Measurements from ENCODE around the gene HK1. TPM values are rescaled to one million over a fixed set of nuclear protein-coding genes. Genes with fewer than 3 reads are reported as not detected.

The HK1 gene
- total RNA-seq, 1 donor from 2014 or later: 88.8 TPM

- Mint-ChIP-seq H3K36me3 (ENCODE audit: low read depth) (peaks cover 5% of the 10 kb centered on the region), H3K27me3 (ENCODE audit: low read depth) (no peaks in the 10 kb centered on the region), H3K27ac (ENCODE audit: unreplicated experiment) (no peak overlapping the region), H3K4me3 (no peak overlapping the region), H3K4me1 (peaks cover 33% of the 10 kb centered on the region), H3K9me3 (no peaks in the 10 kb centered on the region)
- TF ChIP-seq CTCF (conservative IDR thresholded peaks at IDR 0.05): no peak
- DNase-seq (ENCODE audit: low read depth, low spot score): no peak
Observed at GRCh38 chr10:69352569-69353264, 74.4 kb downstream of the HK1 start.

DNA sequence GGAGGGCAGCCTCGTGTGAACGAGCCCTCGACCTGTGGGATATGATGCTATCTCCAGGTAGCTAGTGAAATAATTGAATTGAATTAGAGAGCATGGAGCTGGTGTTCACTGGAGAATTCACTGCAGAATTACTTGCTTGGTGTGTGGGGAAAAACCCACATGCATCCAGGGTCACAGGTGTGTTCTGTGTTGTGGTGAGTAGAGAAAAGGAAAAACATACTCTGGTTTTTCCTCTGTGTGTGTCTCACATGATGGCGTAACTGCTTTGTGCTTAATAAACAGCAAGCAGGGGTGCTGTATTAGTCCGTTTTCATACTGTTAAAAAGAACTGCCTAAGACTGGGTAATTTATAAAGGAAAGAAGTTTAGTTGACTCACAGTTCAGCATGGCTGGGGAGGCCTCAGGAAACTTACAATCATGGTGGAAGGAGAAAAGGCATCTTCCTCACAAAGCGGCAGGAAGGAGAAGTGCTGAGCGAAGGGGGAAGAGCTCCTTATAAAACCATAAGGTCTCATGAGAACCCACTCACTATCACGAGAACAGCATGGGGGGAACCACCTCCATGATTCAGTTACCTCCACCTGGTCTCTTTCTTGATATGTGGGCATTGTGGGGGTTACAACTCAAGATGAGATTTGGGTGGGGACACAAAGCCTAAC lies 75.8 kb downstream of the HK1 start:
- no peak overlapping the region for H3K4me3 Mint-ChIP-seq
- H3K36me3 Mint-ChIP-seq (ENCODE audit: low read depth): peaks cover 5% of the 10 kb centered on the region
- DNase-seq (ENCODE audit: low read depth, low spot score): no peak
- no peak for TF ChIP-seq CTCF (conservative IDR thresholded peaks at IDR 0.05)
- no peak overlapping the region for H3K27ac Mint-ChIP-seq (ENCODE audit: unreplicated experiment)
- H3K4me1 Mint-ChIP-seq: peaks cover 19% of the 10 kb centered on the region
- no peaks in the 10 kb centered on the region for H3K9me3 Mint-ChIP-seq
- H3K27me3 Mint-ChIP-seq (ENCODE audit: low read depth): no peaks in the 10 kb centered on the region

DNA sequence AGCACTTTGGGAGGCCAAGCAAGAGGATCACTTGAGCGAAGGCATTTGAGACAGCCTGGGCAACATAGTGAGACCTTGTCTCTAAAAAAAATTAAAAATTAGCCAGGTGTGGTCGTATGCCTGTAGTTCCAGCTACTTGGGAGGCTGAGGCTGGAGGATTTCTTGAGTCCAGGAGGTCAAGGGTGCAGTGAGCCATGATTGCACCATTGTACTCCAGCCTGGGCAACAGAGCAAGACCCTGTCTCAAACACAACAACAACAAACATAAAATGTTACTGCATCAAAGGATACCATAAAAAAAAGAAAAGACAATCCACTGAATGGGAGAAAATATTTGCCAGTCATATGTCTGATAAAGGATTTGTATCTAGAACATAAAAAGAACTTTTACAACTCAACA lies 77.9 kb downstream of the HK1 start:
- no peaks in the 10 kb centered on the region for H3K36me3 Mint-ChIP-seq (ENCODE audit: low read depth)
- no peak for TF ChIP-seq CTCF (conservative IDR thresholded peaks at IDR 0.05)
- no peaks in the 10 kb centered on the region for H3K27me3 Mint-ChIP-seq (ENCODE audit: low read depth)
- H3K4me3 Mint-ChIP-seq: no peak overlapping the region
- no peaks in the 10 kb centered on the region for H3K9me3 Mint-ChIP-seq
- H3K27ac Mint-ChIP-seq (ENCODE audit: unreplicated experiment): no peak overlapping the region
- H3K4me1 Mint-ChIP-seq: peaks cover 17% of the 10 kb centered on the region
- no peak for DNase-seq (ENCODE audit: low read depth, low spot score)

DNA sequence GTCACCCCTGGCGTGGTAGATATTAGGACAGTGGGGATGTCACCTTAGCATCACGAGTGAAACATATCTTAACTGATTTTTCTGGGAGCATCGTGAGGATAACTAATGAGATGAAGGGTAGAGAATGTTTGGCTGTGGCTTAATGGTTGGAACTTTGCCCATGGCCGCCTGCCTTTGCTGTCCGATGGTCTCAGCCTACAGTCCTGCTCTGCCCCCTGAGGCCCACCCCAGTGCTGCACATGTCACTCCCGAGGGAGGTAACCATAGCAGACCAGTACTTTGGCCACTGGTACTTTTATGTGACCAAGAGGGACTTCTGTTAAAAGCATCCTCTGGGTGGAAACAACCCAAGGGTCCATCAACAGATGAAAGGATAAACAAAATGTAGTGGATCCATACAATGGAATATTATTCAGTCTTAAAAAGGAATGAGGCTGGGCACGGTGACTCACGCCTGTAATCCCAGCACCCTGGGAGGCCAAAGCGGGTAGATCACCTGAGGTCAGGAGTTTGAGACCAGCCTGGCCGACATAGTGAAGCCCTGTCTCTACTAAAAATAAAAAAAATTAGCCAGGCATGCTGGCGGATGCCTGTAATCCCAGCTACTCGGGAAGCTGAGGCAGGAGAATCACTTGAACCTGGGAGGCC lies 80.0 kb downstream of the HK1 start:
- no peaks in the 10 kb centered on the region for H3K27me3 Mint-ChIP-seq (ENCODE audit: low read depth)
- H3K4me1 Mint-ChIP-seq: peaks cover 8% of the 10 kb centered on the region
- no peaks in the 10 kb centered on the region for H3K9me3 Mint-ChIP-seq
- TF ChIP-seq CTCF (conservative IDR thresholded peaks at IDR 0.05): no peak
- DNase-seq (ENCODE audit: low read depth, low spot score): no peak
- H3K27ac Mint-ChIP-seq (ENCODE audit: unreplicated experiment): peak overlapping the region; percentile 86
- no peaks in the 10 kb centered on the region for H3K36me3 Mint-ChIP-seq (ENCODE audit: low read depth)
- no peak overlapping the region for H3K4me3 Mint-ChIP-seq

DNA sequence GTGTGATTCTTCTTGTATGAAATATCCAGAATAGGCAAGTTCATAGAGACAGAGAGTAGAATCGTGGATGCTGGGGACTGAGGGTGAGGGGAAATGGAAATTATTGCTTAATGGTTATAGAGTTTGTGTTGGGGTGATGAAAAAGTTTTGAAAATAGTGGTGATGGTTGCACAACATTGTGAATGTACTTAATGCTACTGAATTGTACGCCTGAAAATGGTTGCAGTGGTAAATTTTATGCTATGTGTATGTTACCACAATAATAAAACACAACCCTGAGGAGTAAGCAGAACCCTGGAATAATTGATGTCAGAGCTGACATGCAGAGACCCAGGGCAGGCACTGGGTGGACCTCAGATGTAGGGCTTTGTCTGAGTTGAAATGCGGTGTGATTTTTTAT lies 80.9 kb downstream of the HK1 start:
- DNase-seq (ENCODE audit: low read depth, low spot score): no peak
- Mint-ChIP-seq H3K4me1 (peaks cover 13% of the 10 kb centered on the region), H3K4me3 (no peak overlapping the region), H3K36me3 (ENCODE audit: low read depth) (no peaks in the 10 kb centered on the region), H3K27ac (ENCODE audit: unreplicated experiment) (peak overlapping the region; percentile 6), H3K27me3 (ENCODE audit: low read depth) (no peaks in the 10 kb centered on the region), H3K9me3 (no peaks in the 10 kb centered on the region)
- no peak for TF ChIP-seq CTCF (conservative IDR thresholded peaks at IDR 0.05)

Measured in neural crest cell (in vitro differentiated cells).